ENCODE measurements around the gene MARCHF3.

- TF ChIP-seq POLR2A (IDR thresholded peaks at IDR 0.05) = no peak
- no peak for TF ChIP-seq CTCF (IDR thresholded peaks at IDR 0.05)
Measured at GRCh38 chr5:126959188-126959587, 71.2 kb downstream of the MARCHF3 start.
